NCI-H146 (cell line): Measurements from ENCODE around the gene NELFA.

Experiments used
- DNase-seq: peaks from one replicate; lab custom pipeline; 2025; lab: John Stamatoyannopoulos, UW

The NELFA gene

DNA sequence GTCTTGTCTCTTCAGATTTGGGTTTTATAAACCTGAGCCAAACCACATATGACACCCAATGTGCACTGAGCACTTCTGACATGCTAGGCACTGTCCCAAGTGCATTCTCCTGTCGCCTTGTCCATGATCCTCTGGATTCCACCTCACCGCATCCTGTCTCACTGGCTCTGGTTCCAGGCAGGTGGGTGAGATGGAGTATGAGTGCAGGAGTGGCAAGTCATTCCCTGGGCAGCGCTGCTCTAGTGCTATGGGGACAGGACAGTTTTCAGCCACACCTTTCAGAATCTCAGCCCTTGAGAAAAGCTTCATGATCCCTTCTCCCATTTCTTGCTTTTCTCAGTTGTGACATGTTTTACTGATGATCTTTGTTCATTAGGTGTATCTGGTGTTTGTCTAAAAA is 71.2 kb downstream of the NELFA start:
- no peak for DNase-seq

DNA sequence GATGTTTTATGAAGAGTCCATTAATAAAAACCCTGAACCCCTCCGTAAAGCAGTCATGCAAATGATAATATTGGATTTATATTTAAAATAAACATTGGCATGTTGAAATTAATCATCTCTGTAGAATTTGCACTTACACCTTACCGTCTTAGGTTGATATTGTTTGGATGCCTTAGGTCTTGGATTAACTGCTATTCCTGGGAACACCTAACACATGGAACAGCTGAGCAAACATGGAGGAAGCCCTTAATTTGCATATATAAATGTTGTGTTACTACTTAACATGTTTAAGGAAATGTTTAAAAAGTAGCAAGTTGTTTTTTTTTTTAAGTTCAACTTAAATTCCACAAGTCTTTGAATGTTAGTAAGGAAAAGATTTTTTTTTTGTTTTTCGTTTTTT is 75.1 kb downstream of the NELFA start:
- peak; percentile 5 for DNase-seq

DNA sequence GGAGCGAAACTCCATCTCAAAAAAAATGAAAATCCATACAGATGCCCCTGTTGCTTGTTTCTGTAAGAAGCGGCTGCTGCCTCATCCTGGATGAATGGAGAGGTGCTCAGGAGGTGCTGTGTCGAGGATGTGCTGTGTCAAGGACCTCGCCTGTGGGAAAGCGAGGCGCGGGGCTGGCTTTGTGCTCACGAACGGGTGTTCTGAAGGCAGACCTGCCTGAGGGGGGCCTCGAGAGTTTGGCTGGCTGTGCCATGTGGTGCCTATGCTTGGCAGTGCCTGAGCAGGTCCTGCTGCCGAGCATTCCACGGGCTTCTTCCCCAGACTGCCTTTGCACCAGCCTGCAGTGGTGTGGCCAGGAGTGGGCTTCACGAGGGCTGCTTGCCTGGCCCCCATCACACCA is 76.0 kb downstream of the NELFA start:
- DNase-seq, result no peak
